GM23248 (cell line): ENCODE results near the gene TSSC4. TPM values are rescaled to one million over a fixed set of nuclear protein-coding genes. Genes with fewer than 3 reads are reported as not detected.
"Not testable (repeated sequence)": the region's sequence is repeated elsewhere in the genome, so short reads cannot be mapped to it uniquely, and the experiment has no call there.

Experiments used
- DNase-seq: peaks from one replicate; pipeline ENCODE4 v3.0.0-alpha.2; 2015
- H2AFZ ChIP-seq: fragments of 200-600 bp; sonication (generic); 2 replicates; pipeline ENCODE4 v1.6.1; 2016; ENCODE audit warnings: antibody characterized with exemption
- H3F3A ChIP-seq: fragments of 200-600 bp; sonication (generic); 2 replicates; pipeline ENCODE4 v1.6.1; 2016; ENCODE audit warnings: mild to moderate bottlenecking, antibody characterized with exemption, mixed run types; ENCODE audit not compliant: insufficient read depth
- H3K27ac ChIP-seq: fragments of 200-600 bp; sonication (generic); 2 replicates; pipeline ENCODE4 v1.5.1; 2016; ENCODE audit warnings: mild to moderate bottlenecking
- H3K27me3 ChIP-seq: fragments of 200-600 bp; sonication (generic); replicated peaks from 2 replicates; pipeline ENCODE4 v1.6.1; 2016; ENCODE audit warnings: mild to moderate bottlenecking; ENCODE audit not compliant: insufficient read depth
- H3K36me3 ChIP-seq: fragments of 200-600 bp; sonication (generic); 2 replicates; pipeline ENCODE4 v1.6.1; 2016; ENCODE audit warnings: low read depth, mild to moderate bottlenecking
- H3K4me1 ChIP-seq: fragments of 200-600 bp; sonication (generic); 2 replicates; pipeline ENCODE4 v1.6.1; 2016; ENCODE audit warnings: mild to moderate bottlenecking; ENCODE audit not compliant: insufficient read depth
- H3K4me2 ChIP-seq: fragments of 200-600 bp; sonication (generic); one replicate; pipeline ENCODE4 v1.6.1; 2016; ENCODE audit warnings: mild to moderate bottlenecking; ENCODE audit not compliant: unreplicated experiment
- H3K4me3 ChIP-seq: fragments of 200-600 bp; sonication (generic); 2 replicates; pipeline ENCODE4 v1.5.1; 2016; ENCODE audit warnings: mild to moderate bottlenecking
- H3K79me2 ChIP-seq: fragments of 200-600 bp; sonication (generic); 2 replicates; pipeline ENCODE4 v1.6.1; 2016; ENCODE audit warnings: mild to moderate bottlenecking; ENCODE audit not compliant: insufficient read depth
- H3K9ac ChIP-seq: fragments of 200-600 bp; sonication (generic); 2 replicates; pipeline ENCODE4 v1.6.1; 2016; ENCODE audit warnings: mild to moderate bottlenecking
- H3K9me2 ChIP-seq: fragments of 200-600 bp; sonication (generic); 2 replicates; pipeline ENCODE4 v1.6.1; 2016; ENCODE audit warnings: mixed run types, mild to moderate bottlenecking, moderate library complexity; ENCODE audit not compliant: insufficient read depth
- H3K9me3 ChIP-seq: fragments of 200-600 bp; sonication (generic); one replicate; pipeline ENCODE4 v1.6.1; 2017; ENCODE audit warnings: low read depth
- H4K20me1 ChIP-seq: fragments of 200-600 bp; sonication (generic); 2 replicates; pipeline ENCODE4 v1.6.0; 2016; ENCODE audit not compliant: insufficient read depth
- EZH2 ChIP-seq: fragments of 200-600 bp; sonication (generic); IDR thresholded peaks from 2 replicates; pipeline ENCODE4 v1.6.1; 2018; ENCODE audit warnings: antibody characterized with exemption, mild to moderate bottlenecking; ENCODE audit not compliant: insufficient read depth, poor library complexity, severe bottlenecking
- EZH2phosphoT487 ChIP-seq: fragments of 200-600 bp; sonication (generic); IDR thresholded peaks from 2 replicates; pipeline ENCODE4 v1.6.1; 2018; ENCODE audit warnings: antibody characterized with exemption, moderate library complexity, mild to moderate bottlenecking, low read depth; ENCODE audit not compliant: insufficient read depth
- WGBS, 2 experiments: methylation state at CpG; one replicate each; pipeline ENCODE4 v1.1.6; 2015 to 2017; ENCODE audit warnings: low lambda C conversion rate in 2 of 2, low coverage in 1 of 2; ENCODE audit errors: missing lambda C conversion rate in 2 of 2; 5-methylcytosine and 5-hydroxymethylcytosine counted together
- in situ Hi-C: fragments of 300-500 bp; cut with MboI; formaldehyde crosslinking; loops from 2 replicates; pipeline ENCODE4 v1.15.0; 2020
- polyA plus RNA-seq: library from polyadenylated mRNA; unstranded; fragments of >200 nt; fragmentation: Nextera tagmentation; extraction: Ambion mirVana; gene quantifications from 2 replicates; pipeline ENCODE4 v1.2.1, GENCODE V29; 2016
- total RNA-seq: library from RNA; depleted of rRNA; stranded (reverse); fragments of >200 nt; shearing (Covaris generic); gene quantifications from 2 replicates; pipeline ENCODE4 v1.2.3, GENCODE V29; 2014

The TSSC4 gene
- total and polyA plus RNA-seq, 2 experiments from 2014 or later, result 44.4 to 61.8 TPM

- Histone ChIP-seq H2AFZ (no peak overlapping the region), H4K20me1 (no peaks in the 10 kb centered on the region), H3K9me2 (no peaks in the 10 kb centered on the region), H3K9ac (no peak overlapping the region), H3K4me1 (peaks cover 11% of the 10 kb centered on the region; the same call in 1 of the 2 replicates), H3K4me3 (no peak overlapping the region), H3K9me3 (no peaks in the 10 kb centered on the region), H3K27me3 (no peaks in the 10 kb centered on the region), H3K79me2 (no peaks in the 10 kb centered on the region), H3K36me3 (no peaks in the 10 kb centered on the region), H3F3A (no peaks in the 10 kb centered on the region), H3K4me2 (no peak overlapping the region), H3K27ac (no peak overlapping the region)
- WGBS, 2 experiments, result 47 to 57% methylated on average over 7 to 8 of the region's 8 CpGs
- no peak for TF ChIP-seq EZH2
- TF ChIP-seq EZH2phosphoT487, result no peak
- no peak for DNase-seq
- in situ Hi-C loops, result no loop called here
Observed at GRCh38 chr11:2357246-2357645, 43.3 kb upstream of the TSSC4 start.

- not testable (repeated sequence) for H3K9ac ChIP-seq, H3K9me3 ChIP-seq
- WGBS, 2 experiments, result 80 to 82% methylated on average over 13 of the region's 13 CpGs
Observed at GRCh38 chr11:2357651-2358050, 42.9 kb upstream of the TSSC4 start.

GRCh38 chr11:2358754-2359442 is 41.7 kb upstream of the TSSC4 start:
- Histone ChIP-seq H3K4me2 (no peak overlapping the region), H3K4me1 (peaks cover 11% of the 10 kb centered on the region; the same call in 1 of the 2 replicates), H3K9ac (no peak overlapping the region), H3K27me3 (no peaks in the 10 kb centered on the region), H2AFZ (no peak overlapping the region), H3K79me2 (no peaks in the 10 kb centered on the region), H3K9me2 (no peaks in the 10 kb centered on the region), H3K27ac (no peak overlapping the region), H4K20me1 (no peaks in the 10 kb centered on the region), H3K4me3 (no peak overlapping the region), H3F3A (no peaks in the 10 kb centered on the region), H3K36me3 (no peaks in the 10 kb centered on the region), H3K9me3 (no peaks in the 10 kb centered on the region)
- WGBS, 2 experiments, result 81 to 83% methylated on average over 10 of the region's 11 CpGs
- TF ChIP-seq EZH2phosphoT487 (no peak), EZH2 (no peak)
- DNase-seq, result no peak
- in situ Hi-C loops, result no loop called here

More at GRCh38 chr11:2357651-2358050, 42.9 kb upstream of the TSSC4 start:
- H3K79me2 ChIP-seq, in situ Hi-C loops, H4K20me1 ChIP-seq, H3K9me2 ChIP-seq, H3K36me3 ChIP-seq, H3K4me2 ChIP-seq, H3K27ac ChIP-seq, H3K27me3 ChIP-seq, H3K4me3 ChIP-seq, H3F3A ChIP-seq, DNase-seq, H2AFZ ChIP-seq: not testable (repeated sequence)
- H3K4me1 ChIP-seq, result peaks cover 11% of the 10 kb centered on the region; the same call in 1 of the 2 replicates

GRCh38 chr11:2359557-2359956 is 41.0 kb upstream of the TSSC4 start:
- in situ Hi-C loops, result no loop called here
- no peaks in the 10 kb centered on the region for H3K79me2 ChIP-seq
- H3K9ac ChIP-seq, result no peak overlapping the region
- no peak overlapping the region for H3K4me2 ChIP-seq
- H3K4me3 ChIP-seq, result no peak overlapping the region
- H2AFZ ChIP-seq, result no peak overlapping the region
- H3K9me3 ChIP-seq, result no peaks in the 10 kb centered on the region
- no peak for DNase-seq
- no peaks in the 10 kb centered on the region for H3K9me2 ChIP-seq
- H3K27me3 ChIP-seq, result no peaks in the 10 kb centered on the region
- no peaks in the 10 kb centered on the region for H3F3A ChIP-seq
- H3K36me3 ChIP-seq, result no peaks in the 10 kb centered on the region
- H3K4me1 ChIP-seq, result peaks cover 11% of the 10 kb centered on the region; the same call in 1 of the 2 replicates
- no peak for TF ChIP-seq EZH2phosphoT487
- TF ChIP-seq EZH2, result no peak
- H4K20me1 ChIP-seq, result no peaks in the 10 kb centered on the region
- WGBS, 2 experiments, result 87 to 89% methylated on average over 9 of the region's 9 CpGs
- no peak overlapping the region for H3K27ac ChIP-seq
